Measurements from ENCODE around the gene TCTA. TPM values are rescaled to one million over a fixed set of nuclear protein-coding genes. Genes with fewer than 3 reads are reported as not detected.

The TCTA gene
- total RNA-seq, 4 donors from 2014 or later, result 22.0 to 29.8 (median 26.2) TPM

DNA sequence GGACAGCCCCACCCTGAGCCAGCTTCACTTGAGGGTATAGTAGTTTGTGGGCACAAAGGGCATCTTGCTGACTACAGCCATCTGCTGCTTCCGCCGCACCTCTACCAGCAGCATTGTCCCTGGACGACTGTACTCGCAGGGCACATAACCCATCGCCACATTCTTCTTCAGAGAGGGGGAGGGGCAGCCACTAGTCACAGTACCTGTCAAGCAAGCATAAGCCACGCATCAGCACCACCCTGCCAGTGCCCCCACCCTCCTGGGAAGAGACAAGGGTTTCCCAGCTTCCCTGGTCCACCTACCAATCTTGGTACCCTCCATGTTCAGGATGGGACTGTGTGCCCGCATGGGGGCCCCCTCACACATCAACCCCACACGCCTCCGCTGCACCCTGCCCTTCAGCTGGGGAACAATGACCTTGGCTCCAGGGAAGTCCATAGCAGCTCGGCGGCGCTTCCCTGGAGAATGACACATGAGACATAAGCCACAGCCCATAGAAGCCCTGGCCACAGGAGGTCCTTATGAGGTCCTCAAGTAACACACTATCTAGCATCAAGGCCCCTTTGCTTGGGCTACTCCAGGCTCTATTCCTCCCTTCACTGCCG lies 5.4 kb downstream of the TCTA start:
- Histone ChIP-seq H3K9me3 (no peaks in the 10 kb centered on the region), H3K4me3 (no peak overlapping the region), H3K27me3 (no peaks in the 10 kb centered on the region), H3K36me3 (peaks cover 2 to 61% (median 51%) of the 10 kb centered on the region in 4 donors), H3K27ac (replicated peaks in 1 of 4) (peak overlapping the region in 1 of 4 donors; percentile 18), H3K4me1 (peaks cover 38 to 60% (median 53%) of the 10 kb centered on the region in 4 donors)
- no peak for DNase-seq (ENCODE audit: extremely low spot score)
- 84% methylated on average over 10 of the region's 13 CpGs for WGBS
- intact Hi-C loops (cut with DNase I), result no loop called here
- no peak for TF ChIP-seq POLR2AphosphoS5 (IDR thresholded peaks at IDR 0.05)
- TF ChIP-seq, protein P1, sequence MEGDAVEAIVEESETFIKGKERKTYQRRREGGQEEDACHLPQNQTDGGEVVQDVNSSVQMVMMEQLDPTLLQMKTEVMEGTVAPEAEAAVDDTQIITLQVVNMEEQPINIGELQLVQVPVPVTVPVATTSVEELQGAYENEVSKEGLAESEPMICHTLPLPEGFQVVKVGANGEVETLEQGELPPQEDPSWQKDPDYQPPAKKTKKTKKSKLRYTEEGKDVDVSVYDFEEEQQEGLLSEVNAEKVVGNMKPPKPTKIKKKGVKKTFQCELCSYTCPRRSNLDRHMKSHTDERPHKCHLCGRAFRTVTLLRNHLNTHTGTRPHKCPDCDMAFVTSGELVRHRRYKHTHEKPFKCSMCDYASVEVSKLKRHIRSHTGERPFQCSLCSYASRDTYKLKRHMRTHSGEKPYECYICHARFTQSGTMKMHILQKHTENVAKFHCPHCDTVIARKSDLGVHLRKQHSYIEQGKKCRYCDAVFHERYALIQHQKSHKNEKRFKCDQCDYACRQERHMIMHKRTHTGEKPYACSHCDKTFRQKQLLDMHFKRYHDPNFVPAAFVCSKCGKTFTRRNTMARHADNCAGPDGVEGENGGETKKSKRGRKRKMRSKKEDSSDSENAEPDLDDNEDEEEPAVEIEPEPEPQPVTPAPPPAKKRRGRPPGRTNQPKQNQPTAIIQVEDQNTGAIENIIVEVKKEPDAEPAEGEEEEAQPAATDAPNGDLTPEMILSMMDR (IDR thresholded peaks at IDR 0.05), result no peak
- TF ChIP-seq EP300 (IDR thresholded peaks at IDR 0.05), result no peak
- TF ChIP-seq POLR2A (IDR thresholded peaks at IDR 0.05; ENCODE audit: low read depth), result no peak

DNA sequence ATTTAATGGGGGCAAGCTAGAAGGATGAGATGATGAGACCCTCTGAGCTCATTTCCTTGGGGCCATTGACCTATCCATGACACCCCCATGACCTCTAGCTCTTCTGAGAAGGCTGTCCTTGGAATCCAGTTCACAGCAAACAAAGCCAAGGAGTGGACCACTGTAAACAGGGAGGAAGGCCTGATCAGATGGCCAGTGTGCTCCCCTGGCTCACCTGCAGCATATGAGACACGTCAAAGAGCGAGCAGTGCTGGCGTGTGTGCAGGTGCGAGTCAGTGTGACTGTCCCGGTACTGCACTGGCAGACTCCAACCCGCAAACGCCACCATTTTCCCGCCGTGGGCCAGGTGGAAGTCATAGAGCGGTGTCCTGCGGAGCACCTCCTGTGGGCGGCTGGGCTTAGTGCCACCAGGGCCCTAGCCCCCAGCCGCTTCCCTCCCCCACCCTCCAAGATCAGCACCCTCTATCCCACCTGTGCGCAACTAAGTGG lies 9.7 kb downstream of the TCTA start:
- TF ChIP-seq EP300 (IDR thresholded peaks at IDR 0.05) (no peak), POLR2A (IDR thresholded peaks at IDR 0.05; ENCODE audit: low read depth) (no peak)
- WGBS, result 44% methylated on average over 11 of the region's 14 CpGs
- Histone ChIP-seq H3K4me1 (peaks cover 6 to 29% (median 25%) of the 10 kb centered on the region in 4 donors), H3K36me3 (peaks cover 0 to 64% (median 41%) of the 10 kb centered on the region in 4 donors), H3K9me3 (no peaks in the 10 kb centered on the region), H3K27ac (replicated peaks in 1 of 4) (peak overlapping the region; percentile 31 to 63 (median 48)), H3K27me3 (no peaks in the 10 kb centered on the region), H3K4me3 (peak overlapping the region; percentile 32 to 46 (median 42))
- intact Hi-C loops (cut with DNase I), result no loop called here
- no peak for DNase-seq (ENCODE audit: extremely low spot score)

DNA sequence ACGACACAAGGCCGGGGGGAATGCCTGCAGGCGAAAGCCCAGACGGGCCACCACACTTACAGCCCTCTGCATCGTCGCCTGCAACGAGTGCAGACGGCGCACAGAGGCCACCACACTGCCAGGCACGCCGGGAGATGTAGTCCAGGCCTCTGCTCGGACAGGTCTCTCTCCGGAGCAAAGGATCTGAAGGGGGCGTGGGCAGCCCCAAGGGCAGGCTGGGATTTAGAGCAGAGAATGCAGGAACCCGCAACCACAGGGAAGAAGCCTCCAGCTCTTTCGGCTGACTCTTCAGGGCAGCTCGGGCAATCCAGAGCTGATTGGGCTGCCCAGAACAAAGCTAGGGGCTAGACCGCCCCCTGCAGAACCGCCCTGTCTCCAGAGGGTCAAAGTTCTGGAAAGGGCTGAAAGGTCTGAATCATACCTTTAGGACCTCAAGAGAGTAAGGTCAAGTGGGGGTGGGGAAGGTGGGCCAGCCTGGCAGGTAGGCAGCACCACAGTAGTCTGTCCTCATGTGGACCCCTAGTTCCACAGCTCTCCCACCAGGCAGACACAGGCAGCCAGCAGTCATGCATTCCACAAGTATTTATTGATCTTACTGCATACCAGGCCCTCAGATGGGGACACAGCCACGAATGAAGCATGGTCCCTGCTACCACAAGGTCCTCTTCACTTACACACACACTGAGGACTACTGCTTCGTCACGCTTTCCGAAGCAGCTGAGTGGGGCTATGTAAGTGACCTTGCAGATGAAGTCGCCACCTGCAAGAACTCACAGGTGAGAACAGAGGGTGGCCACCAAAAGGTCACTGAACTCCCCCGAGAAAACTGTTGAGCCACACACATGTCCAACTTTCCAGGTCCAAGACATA lies 10.4 kb downstream of the TCTA start, which contains the start of gene AMT:
Gene AMT (minus strand): TSS at position 95 of the 870 bp plus-strand sequence. CDS start 23 bp downstream, at position 72.
- Histone ChIP-seq H3K9me3 (no peaks in the 10 kb centered on the region), H3K36me3 (peaks cover 0 to 57% (median 34%) of the 10 kb centered on the region in 4 donors), H3K27me3 (no peaks in the 10 kb centered on the region), H3K4me1 (peaks cover 5 to 26% (median 24%) of the 10 kb centered on the region in 4 donors), H3K4me3 (peak within 1 kb of the TSS; percentile 32 to 46 (median 42)), H3K27ac (replicated peaks in 1 of 4) (peak within 1 kb of the TSS; percentile 31 to 63 (median 48))
- intact Hi-C loops (cut with DNase I), result no loop called here
- 77% methylated on average over 6 of the region's 25 CpGs for WGBS
- TF ChIP-seq EP300 (IDR thresholded peaks at IDR 0.05), result no peak
- TF ChIP-seq, protein P1 (IDR thresholded peaks at IDR 0.05), result no peak
- no peak for TF ChIP-seq POLR2A (IDR thresholded peaks at IDR 0.05; ENCODE audit: low read depth)
- no peak for TF ChIP-seq POLR2AphosphoS5 (IDR thresholded peaks at IDR 0.05)
- DNase-seq (ENCODE audit: extremely low spot score), result no peak

DNA sequence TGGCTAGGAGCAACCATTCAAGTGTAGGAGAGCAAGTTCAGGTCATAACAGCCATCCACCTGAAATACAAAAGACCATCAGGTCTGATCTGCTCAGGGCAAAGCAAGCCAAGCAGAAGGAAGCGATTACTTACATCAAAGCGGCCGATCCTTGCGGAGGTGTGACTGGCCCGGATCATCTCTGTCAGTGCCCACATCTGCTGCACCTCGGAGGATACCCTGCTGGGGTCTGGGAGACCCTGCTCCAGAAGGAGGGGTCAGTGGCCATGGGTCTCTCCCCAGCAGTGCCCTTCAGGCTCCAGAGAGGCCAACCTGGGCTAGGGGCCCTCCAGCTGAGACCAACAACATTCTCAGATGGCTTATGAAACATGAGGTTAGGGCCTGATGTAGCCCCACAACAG lies 12.6 kb downstream of the TCTA start:
- DNase-seq (ENCODE audit: extremely low spot score), result no peak
- no peaks in the 10 kb centered on the region for H3K9me3 ChIP-seq
- WGBS, result 92% methylated on average over 6 of the region's 6 CpGs
- no peak for TF ChIP-seq POLR2AphosphoS5 (IDR thresholded peaks at IDR 0.05)
- TF ChIP-seq, protein P1 (IDR thresholded peaks at IDR 0.05), result no peak
- TF ChIP-seq EP300 (IDR thresholded peaks at IDR 0.05), result no peak
- TF ChIP-seq POLR2A (IDR thresholded peaks at IDR 0.05; ENCODE audit: low read depth), result no peak
- H3K27me3 ChIP-seq, result no peaks in the 10 kb centered on the region
- H3K4me1 ChIP-seq, result peaks cover 13 to 39% (median 36%) of the 10 kb centered on the region in 4 donors
- intact Hi-C loops (cut with DNase I), result no loop called here
- H3K4me3 ChIP-seq, result no peak overlapping the region
- H3K27ac ChIP-seq (replicated peaks in 1 of 4), result no peak overlapping the region
- peaks cover 0 to 38% (median 21%) of the 10 kb centered on the region in 4 donors for H3K36me3 ChIP-seq

DNA sequence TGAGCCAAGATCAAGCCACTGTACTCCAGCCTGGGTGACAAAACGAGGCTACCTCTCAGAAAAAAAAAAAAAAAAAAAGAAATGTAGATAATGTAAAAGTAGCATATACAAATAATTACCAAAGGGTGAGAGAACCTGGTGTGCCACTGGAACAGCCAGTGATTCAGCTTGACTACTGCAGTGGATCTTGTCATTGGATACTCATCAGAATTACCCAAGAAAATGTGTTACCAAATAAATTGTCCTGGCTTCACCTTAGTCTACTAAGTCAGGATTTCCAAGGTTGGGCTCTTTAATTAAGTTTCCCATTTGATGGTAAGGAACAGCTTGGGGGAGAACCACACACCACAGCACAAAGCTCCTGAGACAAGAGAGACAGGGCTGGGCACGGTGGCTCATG lies 15.4 kb downstream of the TCTA start:
- 96% methylated on average over 2 of the region's 2 CpGs for WGBS
- H3K9me3 ChIP-seq, result no peaks in the 10 kb centered on the region
- H3K27me3 ChIP-seq, result no peaks in the 10 kb centered on the region
- no peak for DNase-seq (ENCODE audit: extremely low spot score)
- no peak overlapping the region for H3K27ac ChIP-seq (replicated peaks in 1 of 4)
- H3K4me1 ChIP-seq, result peaks cover 14 to 29% (median 23%) of the 10 kb centered on the region in 4 donors
- H3K36me3 ChIP-seq, result peaks cover 0 to 31% (median 16%) of the 10 kb centered on the region in 4 donors
- no peak overlapping the region for H3K4me3 ChIP-seq
- TF ChIP-seq POLR2A (IDR thresholded peaks at IDR 0.05; ENCODE audit: low read depth), result no peak
- no peak for TF ChIP-seq POLR2AphosphoS5 (IDR thresholded peaks at IDR 0.05)
- TF ChIP-seq, protein P1 (IDR thresholded peaks at IDR 0.05), result no peak
- no peak for TF ChIP-seq EP300 (IDR thresholded peaks at IDR 0.05)
- intact Hi-C loops (cut with DNase I), result no loop called here

Data from esophagus muscularis mucosa (tissue), 4 donors.